AG04450 (cell line): Measurements from ENCODE around the gene CHD3. TPM values are rescaled to one million over a fixed set of nuclear protein-coding genes. Genes with fewer than 3 reads are reported as not detected.

Experiments used
- CTCF ChIA-PET: fragments of 300-600, 350-600 bp; formaldehyde crosslinking; extraction: SDS; loops from one replicate; lab custom pipeline; 2022; ENCODE audit warnings: antibody characterized with exemption, inconsistent platforms; lab: Charles Lee
- POLR2A ChIA-PET: fragments of 350-600 bp; formaldehyde crosslinking; extraction: SDS; loops from one replicate; lab custom pipeline; 2021; ENCODE audit warnings: antibody characterized with exemption, inconsistent platforms; lab: Yijun Ruan, JAX
- DNase-seq: peaks from one replicate; pipeline ENCODE4 v3.0.0-alpha.2; 2011; ENCODE audit warnings: low read depth, low spot score
- H3K27ac ChIP-seq: one replicate; pipeline ENCODE4 v1.5.1; 2012; ENCODE audit warnings: low read depth, low read length, control low read depth
- H3K27me3 ChIP-seq: one replicate; pipeline ENCODE4 v1.6.0; 2012; ENCODE audit warnings: low read length; ENCODE audit not compliant: control insufficient read depth, insufficient read depth
- H3K4me3 ChIP-seq: 2 replicates; pipeline ENCODE4 v1.5.1; 2011; ENCODE audit warnings: mild to moderate bottlenecking, low read depth, low read length, control low read depth
- H3K9me3 ChIP-seq: 2 replicates; pipeline ENCODE4 v1.5.1; 2012; ENCODE audit warnings: low read length; ENCODE audit not compliant: control insufficient read depth, insufficient read depth
- CTCF ChIP-seq: IDR thresholded peaks from 2 replicates; pipeline ENCODE4 v1.5.1; 2011; ENCODE audit warnings: low read depth, low read length, control low read depth, inconsistent platforms
- polyA plus RNA-seq: library from polyadenylated mRNA; depleted of rRNA; stranded (reverse); fragments of >200 nt; gene quantifications from 2 replicates; pipeline ENCODE4 v1.2.3, GENCODE V29; 2011

Gene CHD3
- polyA plus RNA-seq, 1 experiment, result 50.0 TPM

- CTCF ChIA-PET, result no interaction called here
- POLR2A ChIA-PET, result no interaction called here
- DNase-seq, result no peak
Measured at GRCh38 chr17:7852262-7852670, 36.3 kb upstream of the CHD3 start.

GRCh38 chr17:7852919-7853690, 35.5 kb upstream of the CHD3 start:
- DNase-seq, result no peak
- Histone ChIP-seq H3K27me3 (no peaks in the 10 kb centered on the region), H3K27ac (no peak overlapping the region), H3K4me3 (no peak overlapping the region), H3K9me3 (no peaks in the 10 kb centered on the region; the same call in 1 of the 2 replicates)
- no peak for TF ChIP-seq CTCF
- CTCF ChIA-PET, result interaction anchor here (0.9 kb wide), 1 partner anchor 18 kb away, joined by 3 read pairs; no protein-coding TSS in a partner anchor
- POLR2A ChIA-PET, result interaction anchor here (0.6 kb wide), 1 partner anchor 269 kb away, joined by 3 read pairs; no protein-coding TSS in a partner anchor

More at GRCh38 chr17:7852262-7852670, 36.3 kb upstream of the CHD3 start:
- Histone ChIP-seq H3K9me3 (no peaks in the 10 kb centered on the region; the same call in 1 of the 2 replicates), H3K27ac (no peak overlapping the region), H3K4me3 (no peak overlapping the region), H3K27me3 (no peaks in the 10 kb centered on the region)
- no peak for TF ChIP-seq CTCF

GRCh38 chr17:7853691-7854038, 34.9 kb upstream of the CHD3 start:
- Histone ChIP-seq H3K9me3 (no peaks in the 10 kb centered on the region; the same call in 1 of the 2 replicates), H3K4me3 (no peak overlapping the region), H3K27ac (no peak overlapping the region), H3K27me3 (no peaks in the 10 kb centered on the region)
- ChIA-PET CTCF (interaction anchor here (0.9 kb wide), 1 partner anchor 19 kb away, joined by 3 read pairs; no protein-coding TSS in a partner anchor), POLR2A (interaction anchor here (0.6 kb wide), 1 partner anchor 269 kb away, joined by 3 read pairs; no protein-coding TSS in a partner anchor)
- no peak for DNase-seq
- TF ChIP-seq CTCF, result no peak

GRCh38 chr17:7854078-7854777, 34.4 kb upstream of the CHD3 start:
- no peak for TF ChIP-seq CTCF
- no peaks in the 10 kb centered on the region; the same call in 1 of the 2 replicates for H3K9me3 ChIP-seq
- H3K4me3 ChIP-seq, result no peak overlapping the region
- ChIA-PET CTCF (interaction anchor here (0.9 kb wide), 1 partner anchor 19 kb away, joined by 3 read pairs; no protein-coding TSS in a partner anchor), POLR2A (no interaction called here)
- no peak overlapping the region for H3K27ac ChIP-seq
- DNase-seq, result no peak
- no peaks in the 10 kb centered on the region for H3K27me3 ChIP-seq
